ENCODE data around the gene TM4SF18.

DNA sequence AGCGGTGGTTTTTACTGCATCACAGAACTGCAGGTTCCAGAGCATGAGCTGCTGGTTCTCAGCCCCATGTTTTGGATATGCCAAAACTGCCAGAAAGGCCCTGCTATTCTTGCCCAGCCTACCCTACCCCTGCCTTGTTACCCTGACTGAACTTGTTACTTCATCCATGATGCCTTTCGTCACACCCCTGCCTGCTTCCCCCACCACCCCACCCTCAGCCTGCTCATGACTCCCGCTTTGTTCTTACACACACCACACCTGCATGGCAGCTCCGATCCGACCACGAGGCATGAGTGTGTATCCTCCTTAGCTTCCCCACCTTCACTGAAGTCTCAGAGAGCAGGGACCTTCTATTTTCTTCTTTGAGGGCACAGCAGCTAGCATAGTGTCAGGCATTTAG, 49.1 kb upstream of the TM4SF18 start:
- TF ChIP-seq, protein P1, sequence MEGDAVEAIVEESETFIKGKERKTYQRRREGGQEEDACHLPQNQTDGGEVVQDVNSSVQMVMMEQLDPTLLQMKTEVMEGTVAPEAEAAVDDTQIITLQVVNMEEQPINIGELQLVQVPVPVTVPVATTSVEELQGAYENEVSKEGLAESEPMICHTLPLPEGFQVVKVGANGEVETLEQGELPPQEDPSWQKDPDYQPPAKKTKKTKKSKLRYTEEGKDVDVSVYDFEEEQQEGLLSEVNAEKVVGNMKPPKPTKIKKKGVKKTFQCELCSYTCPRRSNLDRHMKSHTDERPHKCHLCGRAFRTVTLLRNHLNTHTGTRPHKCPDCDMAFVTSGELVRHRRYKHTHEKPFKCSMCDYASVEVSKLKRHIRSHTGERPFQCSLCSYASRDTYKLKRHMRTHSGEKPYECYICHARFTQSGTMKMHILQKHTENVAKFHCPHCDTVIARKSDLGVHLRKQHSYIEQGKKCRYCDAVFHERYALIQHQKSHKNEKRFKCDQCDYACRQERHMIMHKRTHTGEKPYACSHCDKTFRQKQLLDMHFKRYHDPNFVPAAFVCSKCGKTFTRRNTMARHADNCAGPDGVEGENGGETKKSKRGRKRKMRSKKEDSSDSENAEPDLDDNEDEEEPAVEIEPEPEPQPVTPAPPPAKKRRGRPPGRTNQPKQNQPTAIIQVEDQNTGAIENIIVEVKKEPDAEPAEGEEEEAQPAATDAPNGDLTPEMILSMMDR (IDR thresholded peaks at IDR 0.05) = no peak
- TF ChIP-seq POLR2AphosphoS5 (IDR thresholded peaks at IDR 0.05) = no peak
- no peak for TF ChIP-seq POLR2A (IDR thresholded peaks at IDR 0.05)

All from breast epithelium (tissue), 3 donors.